Measurements from ENCODE around the gene ZNF76. TPM values are rescaled to one million over a fixed set of nuclear protein-coding genes. Genes with fewer than 3 reads are reported as not detected.
"Not testable (repeated sequence)": the region's sequence is repeated elsewhere in the genome, so short reads cannot be mapped to it uniquely, and the experiment has no call there.

Gene ZNF76
- total and polyA plus RNA-seq, 8 donors, result 15.1 to 92.0 (median 25.3) TPM

DNA sequence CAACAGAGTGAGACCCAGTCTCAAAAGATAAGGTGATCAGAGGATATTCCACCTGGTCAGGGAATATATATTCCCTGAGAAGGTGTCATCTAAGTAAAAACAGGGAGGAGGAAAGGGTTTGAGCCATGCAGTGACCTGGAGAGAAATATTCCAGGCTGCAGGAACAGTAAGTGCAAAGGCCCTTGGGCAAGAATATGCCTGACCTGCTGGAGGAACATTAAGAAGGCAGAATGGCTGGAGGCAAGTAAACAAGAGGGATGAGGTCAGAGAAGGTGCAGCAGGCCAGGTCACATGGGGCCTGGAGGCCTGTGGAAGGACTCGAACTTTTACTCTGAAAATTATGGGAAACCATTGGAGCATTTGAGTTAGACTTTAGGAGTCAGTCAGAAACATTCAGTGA, 44.8 kb downstream of the ZNF76 start:
- Histone ChIP-seq H3K27ac (peak overlapping the region in 1 of 5 donors; percentile 78), H3K9me3 (no peaks in the 10 kb centered on the region), H3K27me3 (no peaks in the 10 kb centered on the region), H3K36me3 (no peaks in the 10 kb centered on the region), H3K4me1 (peaks cover 16 to 50% (median 23%) of the 10 kb centered on the region in 4 donors), H3K4me3 (no peak overlapping the region)
- TF ChIP-seq POLR2AphosphoS5 (IDR thresholded peaks at IDR 0.05), result no peak
- TF ChIP-seq EP300 (IDR thresholded peaks at IDR 0.05), result no peak
- no peak for TF ChIP-seq POLR2A (IDR thresholded peaks at IDR 0.05)
- no peak for TF ChIP-seq CTCF (IDR thresholded peaks at IDR 0.05)
- DNase-seq, result no peak
- intact Hi-C loops (cut with DNase I; ENCODE audit: low total_unique reads), result no loop called here
- WGBS, 5 donors, result 60 to 80% (median 77%) methylated on average over 1 of the region's 1 CpG

DNA sequence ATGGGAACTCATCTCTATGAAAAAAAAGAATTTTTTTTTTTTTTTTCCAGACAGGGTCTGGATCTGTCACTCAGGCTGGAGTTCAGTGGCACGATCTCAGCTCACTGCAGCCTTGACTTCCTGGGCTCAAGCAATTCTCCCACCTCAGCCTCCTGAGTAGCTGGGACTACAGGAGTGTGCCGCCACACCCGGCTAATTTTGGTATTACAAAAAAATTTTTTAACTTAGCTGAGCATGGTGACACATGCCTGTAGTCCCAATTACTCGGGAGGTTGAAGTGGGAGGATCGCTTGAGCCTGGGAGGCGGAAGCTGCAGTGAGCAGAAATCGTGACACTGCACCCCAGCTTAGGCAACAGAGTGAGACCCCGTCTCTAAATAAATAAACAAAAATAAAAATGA, 45.6 kb downstream of the ZNF76 start:
- H3K27ac ChIP-seq, result no peak overlapping the region
- intact Hi-C loops (cut with DNase I; ENCODE audit: low total_unique reads), result no loop called here
- peaks cover 8 to 48% (median 20%) of the 10 kb centered on the region in 4 donors for H3K4me1 ChIP-seq
- H3K27me3 ChIP-seq, result no peaks in the 10 kb centered on the region
- no peak for DNase-seq
- 92 to 96% (median 94%) methylated on average over 8 of the region's 8 CpGs for WGBS, 5 donors
- TF ChIP-seq EP300 (IDR thresholded peaks at IDR 0.05), result no peak
- TF ChIP-seq POLR2A (IDR thresholded peaks at IDR 0.05), result no peak
- no peak for TF ChIP-seq CTCF (IDR thresholded peaks at IDR 0.05)
- no peak for TF ChIP-seq POLR2AphosphoS5 (IDR thresholded peaks at IDR 0.05)
- no peaks in the 10 kb centered on the region for H3K9me3 ChIP-seq
- H3K36me3 ChIP-seq, result peaks cover 0 to 3% (median 0%) of the 10 kb centered on the region in 4 donors
- no peak overlapping the region for H3K4me3 ChIP-seq

GRCh38 chr6:35307138-35307537, 47.6 kb downstream of the ZNF76 start:
- DNase-seq; intact Hi-C loops (cut with DNase I; ENCODE audit: low total_unique reads): not testable (repeated sequence)
- WGBS, 5 donors, result 79 to 89% (median 84%) methylated on average over 15 of the region's 15 CpGs

GRCh38 chr6:35308543-35308942, 49.0 kb downstream of the ZNF76 start:
- H3K36me3 ChIP-seq; H3K27me3 ChIP-seq; intact Hi-C loops (cut with DNase I; ENCODE audit: low total_unique reads); H3K4me3 ChIP-seq; H3K9me3 ChIP-seq; H3K27ac ChIP-seq; DNase-seq: not testable (repeated sequence)
- WGBS, 5 donors, result 85 to 98% (median 94%) methylated on average over 2 of the region's 2 CpGs
- H3K4me1 ChIP-seq, result peaks cover 0 to 42% (median 8%) of the 10 kb centered on the region in 4 donors

More at GRCh38 chr6:35307138-35307537, 47.6 kb downstream of the ZNF76 start:
- not testable (repeated sequence) for H3K27me3 ChIP-seq, H3K36me3 ChIP-seq, H3K4me3 ChIP-seq, H3K27ac ChIP-seq, H3K9me3 ChIP-seq
- H3K4me1 ChIP-seq, result peaks cover 3 to 46% (median 15%) of the 10 kb centered on the region in 4 donors

DNA sequence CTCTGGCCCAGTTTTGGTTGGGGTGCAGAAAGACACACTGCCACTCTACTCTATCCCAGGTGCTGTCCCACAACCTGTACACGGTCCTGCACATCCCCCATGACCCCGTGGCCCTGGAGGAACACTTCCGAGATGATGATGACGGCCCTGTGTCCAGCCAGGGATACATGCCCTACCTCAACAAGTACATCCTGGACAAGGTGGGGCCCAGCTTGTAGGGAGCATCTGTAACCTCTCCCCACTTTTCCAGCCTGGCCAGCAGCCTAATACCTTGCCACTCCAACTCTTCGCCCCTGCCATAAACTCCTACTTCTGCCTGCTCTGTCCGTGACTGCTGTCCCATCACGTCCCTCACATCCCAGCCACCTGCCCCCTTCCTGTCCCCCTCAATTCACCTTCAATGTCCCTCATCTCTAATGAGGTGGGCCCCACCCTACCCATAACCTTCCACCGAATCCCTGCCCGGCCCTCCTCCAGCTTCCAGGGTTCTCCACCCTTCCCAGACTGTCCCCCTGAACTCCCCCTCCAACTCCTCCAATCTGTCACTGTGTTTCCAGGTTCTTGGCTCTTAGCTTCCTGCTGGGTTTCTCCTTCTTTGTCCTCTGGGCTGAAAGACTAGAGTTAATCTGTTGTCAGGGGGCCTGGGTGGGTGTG, 50.2 kb downstream of the ZNF76 start:
- WGBS, 5 donors, result 90 to 96% (median 92%) methylated on average over 9 of the region's 9 CpGs

More for the DNA sequence above, 50.2 kb downstream of the ZNF76 start:
- no peak for DNase-seq
- no peaks in the 10 kb centered on the region for H3K9me3 ChIP-seq
- H3K36me3 ChIP-seq, result peaks cover 0 to 3% (median 1%) of the 10 kb centered on the region in 4 donors
- H3K27me3 ChIP-seq, result no peaks in the 10 kb centered on the region
- H3K27ac ChIP-seq, result peak overlapping the region in 2 of 5 donors; percentile 16 to 70
- TF ChIP-seq POLR2A (IDR thresholded peaks at IDR 0.05) (no peak), CTCF (IDR thresholded peaks at IDR 0.05) (no peak), POLR2AphosphoS5 (IDR thresholded peaks at IDR 0.05) (no peak), EP300 (IDR thresholded peaks at IDR 0.05) (no peak)
- no peak overlapping the region for H3K4me3 ChIP-seq
- intact Hi-C loops (cut with DNase I; ENCODE audit: low total_unique reads), result no loop called here
- peaks cover 0 to 32% (median 2%) of the 10 kb centered on the region in 4 donors for H3K4me1 ChIP-seq

Data from stomach (tissue), 9 donors.